Gastrocnemius medialis (tissue), 4 donors: ENCODE data around the gene RHOU.

Experiments used
- POLR2A ChIP-seq, 2 donors: fragments of 450-650 bp; IDR thresholded peaks; one replicate each; pipeline ENCODE4 v1.6.1; 2017; ENCODE audit warnings: antibody characterized with exemption in 2 of 2, mild to moderate bottlenecking in 2 of 2, moderate library complexity in 2 of 2
- TF ChIP-seq, protein P1 (sequence below), 5 experiments: fragments of 450-650 bp in 3 of 5; fragments of 200-600 bp in 2 of 5; sonication (generic) in 2 of 5; IDR thresholded peaks in 4 of 5; conservative IDR thresholded peaks in 1 of 5; 1 replicate in 4 of 5; 2 replicates in 1 of 5; pipeline ENCODE4 v1.5.1; 2016 to 2019; ENCODE audit warnings: antibody characterized with exemption in 5 of 5, mild to moderate bottlenecking in 3 of 5, moderate library complexity in 3 of 5

DNA sequence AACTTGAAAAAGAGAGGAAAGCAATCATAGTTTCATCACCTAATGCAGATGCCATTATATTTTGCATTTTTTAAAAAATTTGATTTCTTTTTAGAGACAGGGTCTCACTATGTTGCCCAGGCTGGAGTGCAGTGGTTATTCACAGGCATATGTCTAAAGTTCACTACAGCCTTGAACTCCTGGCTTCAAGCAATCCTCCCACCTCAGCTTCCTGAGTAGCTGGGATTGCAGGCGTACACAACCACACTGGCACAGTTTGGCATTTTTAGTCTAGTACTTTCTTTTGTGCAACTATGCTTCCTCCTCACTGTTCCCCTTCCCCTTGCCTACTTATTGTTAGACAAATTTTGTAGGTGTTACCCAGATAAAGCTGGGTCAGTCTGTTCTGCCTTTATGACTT, 18.0 kb downstream of the RHOU start:
- TF ChIP-seq POLR2A (IDR thresholded peaks at IDR 0.05) = no peak
- TF ChIP-seq, protein P1, sequence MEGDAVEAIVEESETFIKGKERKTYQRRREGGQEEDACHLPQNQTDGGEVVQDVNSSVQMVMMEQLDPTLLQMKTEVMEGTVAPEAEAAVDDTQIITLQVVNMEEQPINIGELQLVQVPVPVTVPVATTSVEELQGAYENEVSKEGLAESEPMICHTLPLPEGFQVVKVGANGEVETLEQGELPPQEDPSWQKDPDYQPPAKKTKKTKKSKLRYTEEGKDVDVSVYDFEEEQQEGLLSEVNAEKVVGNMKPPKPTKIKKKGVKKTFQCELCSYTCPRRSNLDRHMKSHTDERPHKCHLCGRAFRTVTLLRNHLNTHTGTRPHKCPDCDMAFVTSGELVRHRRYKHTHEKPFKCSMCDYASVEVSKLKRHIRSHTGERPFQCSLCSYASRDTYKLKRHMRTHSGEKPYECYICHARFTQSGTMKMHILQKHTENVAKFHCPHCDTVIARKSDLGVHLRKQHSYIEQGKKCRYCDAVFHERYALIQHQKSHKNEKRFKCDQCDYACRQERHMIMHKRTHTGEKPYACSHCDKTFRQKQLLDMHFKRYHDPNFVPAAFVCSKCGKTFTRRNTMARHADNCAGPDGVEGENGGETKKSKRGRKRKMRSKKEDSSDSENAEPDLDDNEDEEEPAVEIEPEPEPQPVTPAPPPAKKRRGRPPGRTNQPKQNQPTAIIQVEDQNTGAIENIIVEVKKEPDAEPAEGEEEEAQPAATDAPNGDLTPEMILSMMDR (IDR thresholded peaks at IDR 0.05 in 4 of 5, conservative IDR thresholded peaks at IDR 0.05 in 1 of 5) = no peak
